GM19452 (cell line): ENCODE data around the gene TMEM164.

Experiments used
- ATAC-seq: cut with Tn5 transposase; IDR thresholded peaks from one replicate; pipeline ENCODE4 v1.9.1; 2021; ENCODE audit not compliant: unreplicated experiment

The TMEM164 gene

DNA sequence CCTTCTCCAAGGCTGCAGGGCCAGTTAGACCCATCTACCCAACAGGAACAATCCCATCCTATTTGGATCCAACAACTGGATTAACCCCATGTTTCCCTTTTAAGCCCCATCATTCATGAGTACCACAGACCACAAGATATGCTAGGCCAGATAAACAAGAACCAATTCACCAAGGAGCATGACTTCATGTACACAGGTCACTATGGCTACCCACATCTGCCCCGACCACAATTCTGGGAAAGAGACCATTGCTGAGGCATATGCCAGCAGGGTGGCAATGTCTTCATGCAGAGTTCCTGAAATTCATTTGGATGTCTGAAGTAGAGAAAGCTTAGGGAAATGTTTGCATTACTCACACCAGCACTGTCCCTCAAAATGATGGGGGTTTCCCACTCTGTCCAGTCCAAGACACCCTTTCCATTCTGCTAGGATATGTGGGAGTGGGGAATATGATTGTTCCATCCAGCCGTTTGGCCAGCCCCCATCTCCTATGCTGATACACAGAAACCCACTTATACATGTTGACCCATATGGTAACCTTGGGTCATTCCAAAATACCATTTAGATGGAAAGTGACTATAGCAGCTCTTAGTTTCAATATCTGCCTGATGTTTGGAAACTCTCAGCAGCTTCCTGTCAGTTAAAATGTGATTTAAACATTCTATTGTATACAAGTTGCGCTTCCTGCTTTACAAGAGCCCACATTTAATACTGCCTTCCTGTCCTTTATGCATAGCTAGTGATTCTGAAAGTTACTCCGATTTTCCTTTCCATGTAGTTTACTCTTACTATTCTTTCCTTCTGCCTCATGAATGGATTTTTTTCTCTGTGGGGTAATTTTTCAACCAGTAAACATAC, 186.0 kb downstream of the TMEM164 start:
- ATAC-seq = no peak

DNA sequence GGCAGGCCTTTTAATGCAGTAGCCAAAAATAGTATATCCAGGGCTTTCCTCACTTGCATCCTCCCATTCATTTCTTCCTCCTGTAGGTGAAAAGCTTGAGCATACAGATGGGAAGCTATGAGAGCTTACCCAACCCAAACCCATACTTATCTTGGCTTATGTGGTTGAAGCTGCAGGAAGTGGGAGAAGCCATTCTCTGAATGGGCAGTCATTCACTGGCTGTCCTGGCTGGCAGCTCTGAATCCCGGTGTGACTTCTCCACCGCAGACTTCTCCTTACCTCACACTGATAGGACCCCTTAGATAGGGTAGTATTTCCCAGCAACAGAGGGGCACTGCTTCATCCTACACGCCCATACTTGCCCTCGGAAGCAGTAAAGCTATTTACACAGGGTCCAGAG, 189.6 kb downstream of the TMEM164 start:
- ATAC-seq = no peak

DNA sequence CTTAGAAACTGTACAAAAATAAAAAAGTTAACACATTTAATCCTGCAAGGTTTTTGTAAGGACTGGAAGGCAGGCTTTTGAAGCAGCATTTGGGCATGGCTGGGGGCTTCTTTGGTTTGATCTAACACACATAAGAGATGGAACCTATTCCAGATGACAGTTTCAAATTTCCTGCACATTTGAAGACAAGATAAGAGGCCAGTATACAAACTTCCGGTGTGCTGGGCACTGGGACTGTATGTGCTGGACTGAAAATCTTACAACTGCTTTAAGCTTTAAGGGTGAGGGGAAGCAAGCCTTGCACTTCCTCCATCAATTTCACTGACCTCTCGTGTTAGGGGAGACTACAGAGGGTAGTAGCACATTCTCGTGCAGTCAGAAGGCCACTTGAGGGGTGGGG, 192.1 kb downstream of the TMEM164 start:
- no peak for ATAC-seq

DNA sequence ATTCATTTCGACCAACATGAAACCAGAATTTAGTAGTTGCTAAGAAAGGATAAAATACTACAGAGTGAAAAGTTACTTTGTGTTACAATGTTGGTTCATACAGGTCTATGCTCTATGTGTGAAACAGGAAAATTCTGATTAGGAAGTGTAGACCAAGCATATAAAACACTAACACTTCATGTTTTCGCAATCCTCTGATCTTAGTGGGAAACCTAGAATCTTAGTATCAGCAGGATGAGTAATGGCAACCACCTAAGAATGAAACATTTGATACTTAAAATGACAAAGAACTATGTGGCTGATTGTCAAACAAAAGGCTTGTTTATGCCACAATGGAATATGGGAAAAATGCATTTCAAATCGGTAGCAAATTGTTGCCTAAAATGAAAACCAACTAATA, 198.9 kb downstream of the TMEM164 start:
- ATAC-seq = no peak

DNA sequence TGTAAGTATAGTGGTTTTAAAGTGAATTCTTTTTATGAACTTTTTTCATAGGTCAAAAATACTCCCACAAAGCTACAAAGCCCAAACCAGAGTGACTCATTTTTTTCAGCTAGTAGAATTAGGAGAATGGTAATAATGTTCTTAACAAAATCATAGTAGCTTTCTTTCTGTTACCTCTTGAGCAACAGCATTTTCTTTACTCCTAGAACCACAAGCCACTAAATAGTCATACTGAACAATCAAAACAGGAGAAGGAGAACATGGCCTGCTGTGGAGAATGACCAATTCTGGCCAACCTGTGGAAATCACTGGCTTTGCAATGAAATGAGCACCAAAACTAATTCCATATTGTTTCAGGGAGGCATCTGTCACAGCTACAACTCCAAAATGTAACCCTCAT, 202.1 kb downstream of the TMEM164 start:
- no peak for ATAC-seq

DNA sequence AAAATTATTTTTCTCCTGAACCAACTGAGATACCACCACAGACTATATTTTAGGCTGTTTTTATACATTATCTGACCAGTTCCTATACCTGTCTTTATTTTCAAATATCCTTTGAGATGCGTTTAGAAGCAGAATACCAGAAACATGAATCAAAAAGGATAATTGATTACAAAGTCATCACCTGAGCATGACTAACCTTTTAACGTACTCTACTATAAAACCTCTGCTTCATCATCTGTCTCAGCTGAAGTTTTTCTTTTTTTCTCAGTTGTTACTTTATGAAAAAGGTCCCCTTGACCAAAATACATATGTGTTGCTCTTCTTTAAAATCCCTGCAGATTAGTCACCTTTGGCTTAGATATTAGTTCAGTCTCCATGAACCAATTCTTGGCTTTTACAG, 205.2 kb downstream of the TMEM164 start:
- ATAC-seq = no peak

DNA sequence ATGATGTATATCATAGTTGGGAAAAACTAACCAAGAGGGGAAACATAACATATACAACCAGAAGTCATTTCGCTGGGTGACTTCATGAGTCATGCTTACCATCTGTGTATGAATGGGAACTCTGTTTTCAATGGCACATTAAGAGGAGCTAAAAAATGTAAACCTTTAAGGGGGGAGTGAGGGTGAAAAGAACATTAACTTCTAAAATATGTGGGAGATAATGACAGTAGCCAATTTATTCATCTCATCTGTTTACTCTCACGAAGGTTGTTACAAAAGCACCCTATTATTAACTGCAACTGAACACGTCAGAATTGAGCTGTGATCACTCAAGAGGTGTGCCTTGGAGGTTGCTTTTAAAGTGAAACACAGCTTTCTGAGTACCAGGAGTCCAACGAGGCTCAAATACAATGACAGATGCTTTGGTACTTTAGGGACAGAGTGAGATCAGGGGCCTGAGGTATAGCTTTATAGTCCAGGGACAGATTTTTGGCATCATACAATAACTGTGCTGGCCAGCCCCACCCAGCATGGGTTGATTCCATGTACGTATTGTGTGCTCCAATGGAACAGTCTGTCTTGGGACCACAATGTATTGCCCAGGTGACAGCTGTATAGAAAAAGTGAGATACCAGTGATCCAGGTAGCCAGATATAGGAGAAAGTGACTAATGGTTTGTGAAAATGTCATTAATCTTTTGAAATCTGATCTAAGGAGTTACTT, 207.7 kb downstream of the TMEM164 start:
- ATAC-seq = no peak

DNA sequence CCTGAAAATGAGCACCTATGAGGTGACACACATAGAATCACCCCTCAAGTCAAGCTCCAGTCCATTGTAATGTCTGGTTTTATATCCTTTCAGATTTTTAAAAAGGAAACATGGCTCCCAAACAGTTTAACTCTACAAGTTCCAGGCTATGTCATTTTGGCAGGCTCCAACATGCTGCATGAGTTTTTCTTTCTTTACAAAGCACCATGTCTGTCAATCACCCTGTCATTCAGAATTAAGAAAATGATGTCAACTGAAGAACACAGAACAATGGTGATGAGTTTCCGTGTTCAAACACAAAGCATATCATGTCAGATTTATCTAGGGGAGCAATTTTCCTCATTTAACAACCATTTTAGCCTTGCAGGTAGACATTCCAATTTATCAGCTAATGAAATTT, 208.4 kb downstream of the TMEM164 start:
- no peak for ATAC-seq

DNA sequence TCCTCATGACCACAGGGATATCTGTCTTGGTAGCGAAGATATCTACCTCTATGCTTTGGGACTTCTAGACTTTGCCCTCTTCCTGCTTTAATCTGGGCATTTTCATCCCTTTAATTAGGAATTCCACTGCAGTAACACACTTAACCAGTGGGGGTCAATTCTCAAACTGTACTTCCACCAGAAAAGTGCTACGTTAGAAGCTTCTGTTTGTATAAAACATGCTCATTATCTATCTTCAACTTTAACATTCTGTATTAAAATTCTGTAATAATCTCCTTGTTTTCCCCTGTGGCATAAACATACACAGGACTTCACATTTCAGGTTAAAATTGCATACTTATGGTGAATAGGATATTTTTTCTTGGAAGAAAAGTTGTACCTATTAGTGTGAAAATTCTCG, 209.4 kb downstream of the TMEM164 start:
- no peak for ATAC-seq

DNA sequence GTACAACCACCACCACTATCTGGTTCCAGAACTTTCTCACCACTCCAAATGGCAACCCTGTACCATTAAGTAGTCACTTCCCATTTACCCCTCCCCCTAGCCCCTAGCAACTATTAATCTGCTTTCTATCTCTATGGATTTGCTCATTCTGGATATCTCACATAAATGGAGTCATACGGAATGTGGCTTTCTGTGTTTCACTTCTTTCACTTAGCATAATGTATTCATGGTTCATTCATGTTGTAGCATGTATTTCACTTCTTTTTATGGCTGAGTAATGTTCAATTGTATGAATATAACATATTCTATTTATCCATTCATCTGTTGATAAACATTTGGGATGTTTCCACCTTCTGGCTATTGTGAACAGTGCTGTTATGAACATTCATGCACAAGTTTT, 210.3 kb downstream of the TMEM164 start:
- no peak for ATAC-seq

DNA sequence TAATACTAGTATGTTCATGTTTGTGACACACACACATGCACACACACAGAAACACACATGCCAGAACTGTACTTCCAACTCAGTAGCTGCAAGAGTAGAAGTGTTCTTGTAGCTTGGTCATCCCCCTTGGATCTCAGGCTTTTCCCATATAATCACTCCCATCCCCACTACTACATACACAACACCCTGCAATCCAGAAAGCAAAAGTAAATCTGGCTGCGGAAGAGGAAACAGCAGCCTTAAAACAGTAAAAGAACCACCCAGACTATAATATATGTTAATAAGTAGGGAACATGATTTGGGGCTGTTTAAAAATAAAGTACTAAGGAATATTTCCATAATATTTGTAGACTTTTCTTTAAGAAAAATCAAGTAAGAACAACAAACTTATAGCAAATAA, 211.8 kb downstream of the TMEM164 start:
- no peak for ATAC-seq

DNA sequence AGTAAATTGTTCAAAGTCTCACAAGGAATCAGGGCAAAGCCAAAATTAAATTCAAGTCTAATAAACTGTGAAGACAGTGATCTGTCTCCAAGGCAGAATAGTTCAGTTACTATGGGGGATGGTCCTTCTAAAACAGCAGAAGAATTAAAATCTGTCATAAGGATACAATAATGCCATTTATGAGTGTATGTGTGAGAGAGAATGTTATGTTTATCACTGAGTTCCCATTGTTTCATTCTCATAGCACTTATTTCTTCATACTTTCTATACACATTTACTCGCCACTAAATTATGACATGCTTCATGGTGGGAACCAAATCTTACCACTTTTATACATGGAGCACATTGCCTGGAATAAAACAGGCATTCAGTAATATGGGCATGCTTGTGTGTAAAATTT, 212.5 kb downstream of the TMEM164 start:
- no peak for ATAC-seq

DNA sequence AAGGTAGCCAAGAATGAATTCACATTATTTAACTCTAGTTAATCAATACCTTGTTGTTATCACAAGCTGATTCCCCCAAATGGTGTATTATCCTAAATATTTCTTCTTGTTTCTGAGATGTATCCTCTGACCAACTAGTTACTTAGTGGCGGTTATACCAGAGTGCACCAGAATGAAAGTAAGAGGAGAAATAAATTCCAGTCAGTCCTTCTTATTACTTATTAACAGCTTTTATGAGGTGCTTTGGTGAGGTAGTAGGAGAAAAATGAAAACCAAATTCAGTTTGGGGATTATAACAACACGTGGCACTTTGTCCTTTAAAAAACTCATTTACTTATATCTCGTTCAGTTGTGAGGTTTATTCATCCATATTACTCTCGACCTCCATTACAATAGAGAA, 213.1 kb downstream of the TMEM164 start:
- ATAC-seq = no peak

DNA sequence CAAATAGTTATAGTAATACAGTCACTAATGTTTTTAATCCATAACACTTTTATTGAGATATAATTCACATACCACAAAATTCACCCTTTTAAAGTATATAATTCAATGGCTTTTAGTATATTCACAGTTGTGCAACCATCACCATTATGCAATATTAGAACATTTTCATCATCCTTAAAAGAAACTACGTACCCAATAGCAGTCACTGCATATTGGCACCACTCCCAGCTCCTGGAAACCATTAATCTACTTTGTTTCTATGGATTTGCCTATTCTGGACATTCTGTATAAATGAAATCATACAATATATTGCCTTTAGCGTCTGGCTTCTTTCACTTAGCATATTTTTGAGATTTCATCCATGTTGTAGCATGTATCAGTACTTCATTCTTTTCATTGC, 215.7 kb downstream of the TMEM164 start:
- no peak for ATAC-seq

DNA sequence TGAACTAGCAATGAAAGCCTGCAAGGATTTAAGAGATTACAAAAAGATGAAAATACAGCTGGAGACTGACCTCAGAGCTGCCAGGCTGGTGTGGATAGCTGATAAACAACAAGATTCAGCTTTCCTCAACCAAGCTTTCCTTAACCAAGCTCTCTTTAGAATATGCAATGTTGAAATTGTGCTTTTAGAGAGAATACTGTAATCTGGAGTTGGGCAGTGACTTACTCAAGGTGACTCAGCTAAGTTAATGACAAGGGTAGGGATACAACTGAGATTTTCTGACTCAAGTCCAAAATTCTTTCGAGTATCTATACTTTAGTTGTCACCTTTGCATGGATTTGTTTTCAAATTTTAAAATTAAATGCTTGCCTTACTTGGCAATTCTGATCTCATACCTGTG, 217.0 kb downstream of the TMEM164 start:
- no peak for ATAC-seq

DNA sequence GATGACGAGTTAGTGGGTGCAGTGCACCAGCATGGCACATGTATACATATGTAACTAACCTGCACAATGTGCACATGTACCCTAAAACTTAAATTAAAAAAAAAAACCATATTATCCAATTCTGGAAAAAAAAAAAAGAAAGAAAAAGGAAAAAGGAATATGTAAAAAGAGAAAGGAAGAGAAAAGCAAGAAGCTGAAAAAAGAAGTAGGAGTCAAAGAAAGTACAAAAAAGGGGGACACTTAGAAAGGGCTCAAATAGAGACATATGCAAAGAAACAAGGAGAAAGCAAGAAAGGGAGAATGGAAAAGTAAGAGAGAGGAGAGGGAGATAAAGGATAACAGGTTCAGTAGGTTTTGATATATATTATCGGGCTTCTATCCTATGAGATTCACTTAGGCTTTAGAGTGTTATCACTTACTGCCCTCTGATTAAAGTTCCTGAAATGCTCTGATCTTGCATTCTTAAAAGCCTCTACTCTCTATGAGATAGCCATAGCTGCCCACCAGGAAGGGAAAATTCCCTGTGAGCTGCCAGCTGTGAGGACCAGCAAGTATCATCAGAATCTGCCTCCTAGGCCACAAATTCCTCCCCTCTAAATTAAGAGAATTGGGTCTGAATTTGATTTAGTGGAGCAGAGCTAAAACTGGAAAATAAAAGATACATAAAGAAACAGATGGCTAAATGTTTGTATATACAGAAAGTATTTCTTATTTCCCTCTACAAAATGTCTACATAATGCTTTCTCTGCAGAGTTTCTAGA, 219.8 kb downstream of the TMEM164 start:
- no peak for ATAC-seq

DNA sequence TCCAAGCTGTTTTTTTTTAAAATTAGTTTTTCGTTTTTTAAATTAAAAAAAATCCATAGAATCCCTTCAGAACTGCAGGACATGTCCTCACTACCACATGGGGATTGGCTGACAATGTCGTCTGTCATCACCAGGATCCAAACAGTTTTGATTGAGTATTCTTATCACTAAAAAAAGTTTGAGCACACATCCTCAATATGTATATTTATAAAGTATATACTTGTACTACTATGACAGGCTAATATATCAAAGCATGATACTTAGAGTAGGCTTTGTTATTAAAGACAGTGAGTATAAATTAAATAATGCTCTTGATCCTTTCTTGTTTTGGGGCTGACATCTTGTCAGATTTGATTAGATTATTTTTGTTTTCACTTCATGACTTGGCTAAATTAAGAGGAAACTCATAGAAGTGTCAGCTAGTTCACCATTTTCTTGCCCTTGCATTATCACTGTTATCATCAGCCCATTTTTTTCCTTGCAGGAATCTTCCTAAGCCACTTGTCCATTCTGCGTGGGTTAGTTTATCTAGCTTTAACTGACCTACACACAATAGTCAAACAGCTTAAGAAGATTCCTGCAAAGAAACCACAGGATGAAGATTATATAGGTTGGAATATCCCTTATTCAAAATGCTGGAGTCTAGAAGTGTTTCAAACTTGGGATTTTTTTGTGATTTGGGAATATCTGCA, 222.2 kb downstream of the TMEM164 start:
- no peak for ATAC-seq

DNA sequence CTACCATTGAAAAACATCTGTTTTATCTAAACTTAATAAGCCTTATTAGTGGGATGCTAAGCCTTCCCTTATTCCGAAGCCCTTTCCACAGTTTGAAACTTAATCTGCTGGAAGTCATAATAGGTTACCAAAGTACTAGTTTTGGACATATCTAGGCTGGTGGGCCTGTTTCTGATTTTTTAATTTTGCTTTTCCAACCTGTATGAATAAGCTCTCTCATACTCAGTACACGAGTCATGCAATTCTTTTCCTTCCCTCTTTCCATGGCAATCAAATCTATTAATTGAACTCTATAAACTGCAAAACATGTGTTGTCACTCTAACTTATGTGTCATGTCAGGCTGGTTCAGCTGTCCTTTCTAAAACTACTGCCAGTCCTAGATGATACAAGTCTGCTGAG, 224.0 kb downstream of the TMEM164 start:
- ATAC-seq = no peak
